WTC11 (cell line): Measurements from ENCODE around the gene LETM1. TPM values are rescaled to one million over a fixed set of nuclear protein-coding genes. Genes with fewer than 3 reads are reported as not detected.
A peak's percentile ranks its signal among the peaks of the same experiment; 100 is the strongest.

Experiments used
- ATAC-seq: fragments of 200-7000 bp; cut with Tn5 transposase; 2 replicates; pipeline ENCODE4 v1.10.0; 2021; ENCODE audit warnings: mild to moderate bottlenecking, moderate library complexity
- CTCF ChIA-PET: fragments of 300-600 bp; sonication (Branson Sonifier 250); formaldehyde crosslinking; loops from one replicate; lab custom pipeline; 2021; ENCODE audit warnings: antibody characterized with exemption; lab: Charles Lee
- POLR2A ChIA-PET: fragments of 350-600 bp; sonication (Branson Sonifier 250); formaldehyde crosslinking; loops from one replicate; lab custom pipeline; 2021; ENCODE audit warnings: antibody characterized with exemption; lab: Charles Lee
- DNase-seq: peaks from one replicate; pipeline ENCODE4 v3.0.0; 2021; ENCODE audit warnings: low spot score
- H3K27ac Mint-ChIP-seq: 2 replicates; pipeline ENCODE4 v1.8.0; 2021; ENCODE audit warnings: mixed read lengths
- H3K27me3 Mint-ChIP-seq: 2 replicates; pipeline ENCODE4 v1.8.0; 2021; ENCODE audit warnings: low read depth, mild to moderate bottlenecking, moderate library complexity, mixed read lengths
- H3K36me3 Mint-ChIP-seq: 2 replicates; pipeline ENCODE4 v1.8.0; 2021; ENCODE audit warnings: mixed read lengths
- H3K4me1 Mint-ChIP-seq: 2 replicates; pipeline ENCODE4 v1.8.0; 2022; ENCODE audit warnings: mixed read lengths
- H3K4me3 Mint-ChIP-seq: 2 replicates; pipeline ENCODE4 v1.8.0; 2021; ENCODE audit warnings: mild to moderate bottlenecking, moderate library complexity, mixed read lengths
- H3K9me3 Mint-ChIP-seq: 2 replicates; pipeline ENCODE4 v1.8.0; 2021; ENCODE audit warnings: mixed read lengths
- CTCF ChIP-seq: fragments of 200-600 bp; IDR thresholded peaks from 2 replicates; pipeline ENCODE4 v1.8.0; 2022; ENCODE audit warnings: antibody characterized with exemption
- ERG ChIP-seq: fragments of 250-450 bp; sonication (Bioruptor Pico); IDR thresholded peaks from 2 replicates; pipeline ENCODE4 v1.8.0; 2021; ENCODE audit warnings: mild to moderate bottlenecking
- GRHL2 ChIP-seq: fragments of 250-450 bp; sonication (Bioruptor Pico); IDR thresholded peaks from 2 replicates; pipeline ENCODE4 v1.8.0; 2022; ENCODE audit warnings: mild to moderate bottlenecking, moderate library complexity; ENCODE audit not compliant: insufficient replicate concordance, severe bottlenecking
- GTF2I ChIP-seq: fragments of 250-450 bp; sonication (Bioruptor Pico); conservative IDR thresholded peaks from 2 replicates; pipeline ENCODE4 v1.4.0; 2021; ENCODE audit warnings: mild to moderate bottlenecking
- HMGXB4 ChIP-seq: sonication (generic); formaldehyde crosslinking; IDR thresholded peaks from 2 replicates; pipeline ENCODE4 v1.8.1; 2023; ENCODE audit warnings: mild to moderate bottlenecking, moderate library complexity, missing genetic modification reagents
- PRDM15 ChIP-seq: sonication (generic); formaldehyde crosslinking; IDR thresholded peaks from 2 replicates; pipeline ENCODE4 v1.8.0; 2022; ENCODE audit warnings: missing genetic modification reagents
- PRRX2 ChIP-seq: fragments of 250-450 bp; sonication (Bioruptor Pico); IDR thresholded peaks from 2 replicates; pipeline ENCODE4 v1.8.0; 2021; ENCODE audit warnings: mild to moderate bottlenecking
- RORB ChIP-seq: fragments of 250-450 bp; sonication (Bioruptor Pico); IDR thresholded peaks from 2 replicates; pipeline ENCODE4 v1.9.0; 2021; ENCODE audit warnings: mild to moderate bottlenecking
- ZNF121 ChIP-seq: sonication (generic); formaldehyde crosslinking; IDR thresholded peaks from 2 replicates; pipeline ENCODE4 v1.8.0; 2023; ENCODE audit warnings: missing genetic modification reagents
- total RNA-seq: library from RNA; stranded (reverse); gene quantifications from 3 replicates; pipeline ENCODE4 v1.2.3, GENCODE V29; 2021
- TF ChIP-seq, protein P1 (sequence below): sonication (generic); formaldehyde crosslinking; IDR thresholded peaks from 2 replicates; pipeline ENCODE4 v1.8.1; 2022; ENCODE audit warnings: mild to moderate bottlenecking, moderate library complexity, missing genetic modification reagents
- TF ChIP-seq, protein P2 (sequence below): sonication (generic); formaldehyde crosslinking; IDR thresholded peaks from 2 replicates; pipeline ENCODE4 v1.8.0; 2023; ENCODE audit warnings: missing genetic modification reagents, mild to moderate bottlenecking, borderline replicate concordance
- TF ChIP-seq, protein P3 (sequence below): sonication (generic); formaldehyde crosslinking; IDR thresholded peaks from 2 replicates; pipeline ENCODE4 v1.8.0; 2022; ENCODE audit warnings: mild to moderate bottlenecking, missing genetic modification reagents
- TF ChIP-seq, protein P4 (sequence below): sonication (generic); formaldehyde crosslinking; IDR thresholded peaks from 2 replicates; pipeline ENCODE4 v1.8.1; 2022; ENCODE audit warnings: low read depth, mild to moderate bottlenecking, moderate library complexity, missing genetic modification reagents, borderline replicate concordance

The LETM1 gene
- total RNA-seq, 1 experiment from 2014 or later, result 66.7 TPM

- Mint-ChIP-seq H3K4me3 (no peak overlapping the region), H3K27me3 (no peaks in the 10 kb centered on the region), H3K9me3 (no peaks in the 10 kb centered on the region), H3K36me3 (no peaks in the 10 kb centered on the region), H3K27ac (peak overlapping the region; percentile 53; the same call in 1 of the 2 replicates), H3K4me1 (peaks cover 15% of the 10 kb centered on the region; the same call in 1 of the 2 replicates)
- TF ChIP-seq PRRX2 (CRISPR knock-in tag) (no peak), ZNF121 (CRISPR knock-in tag) (0 out of 2 replicates have a peak, but pooled peaks have one; percentile 56)
- ChIA-PET POLR2A (no interaction called here), CTCF (interaction anchor here (1.4 to 6.1 kb wide), 4 partner anchors 12 to 32 kb away, joined by 6 to 88 read pairs (median 16); partner anchors contain the start of gene FGFR3)
- DNase-seq, result no peak
- ATAC-seq, result no peak
Observed at GRCh38 chr4:1780435-1780834, 75.5 kb downstream of the LETM1 start.

GRCh38 chr4:1779588-1780382, 76.2 kb downstream of the LETM1 start:
- no peaks in the 10 kb centered on the region for H3K27me3 Mint-ChIP-seq
- ChIA-PET POLR2A (no interaction called here), CTCF (interaction anchor here (1.4 to 6.1 kb wide), 4 partner anchors 10 to 32 kb away, joined by 6 to 88 read pairs (median 8); partner anchors contain the start of gene FGFR3)
- no peak overlapping the region for H3K4me3 Mint-ChIP-seq
- H3K27ac Mint-ChIP-seq, result peak overlapping the region; percentile 53; the same call in 1 of the 2 replicates
- DNase-seq (no peak), ATAC-seq (no peak)
- no peaks in the 10 kb centered on the region for H3K36me3 Mint-ChIP-seq
- H3K4me1 Mint-ChIP-seq, result peaks cover 15% of the 10 kb centered on the region; the same call in 1 of the 2 replicates
- H3K9me3 Mint-ChIP-seq, result no peaks in the 10 kb centered on the region
- TF ChIP-seq ERG (CRISPR knock-in tag) (no peak), PRDM15 (CRISPR knock-in tag) (no peak), HMGXB4 (CRISPR knock-in tag) (no peak), GTF2I (CRISPR knock-in tag) (no peak), GRHL2 (no peak), RORB (no peak), CTCF (no peak)
- TF ChIP-seq, protein P1, sequence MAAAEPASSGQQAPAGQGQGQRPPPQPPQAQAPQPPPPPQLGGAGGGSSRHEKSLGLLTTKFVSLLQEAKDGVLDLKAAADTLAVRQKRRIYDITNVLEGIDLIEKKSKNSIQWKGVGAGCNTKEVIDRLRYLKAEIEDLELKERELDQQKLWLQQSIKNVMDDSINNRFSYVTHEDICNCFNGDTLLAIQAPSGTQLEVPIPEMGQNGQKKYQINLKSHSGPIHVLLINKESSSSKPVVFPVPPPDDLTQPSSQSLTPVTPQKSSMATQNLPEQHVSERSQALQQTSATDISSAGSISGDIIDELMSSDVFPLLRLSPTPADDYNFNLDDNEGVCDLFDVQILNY (CRISPR knock-in tag), result no peak
- TF ChIP-seq, protein P2, sequence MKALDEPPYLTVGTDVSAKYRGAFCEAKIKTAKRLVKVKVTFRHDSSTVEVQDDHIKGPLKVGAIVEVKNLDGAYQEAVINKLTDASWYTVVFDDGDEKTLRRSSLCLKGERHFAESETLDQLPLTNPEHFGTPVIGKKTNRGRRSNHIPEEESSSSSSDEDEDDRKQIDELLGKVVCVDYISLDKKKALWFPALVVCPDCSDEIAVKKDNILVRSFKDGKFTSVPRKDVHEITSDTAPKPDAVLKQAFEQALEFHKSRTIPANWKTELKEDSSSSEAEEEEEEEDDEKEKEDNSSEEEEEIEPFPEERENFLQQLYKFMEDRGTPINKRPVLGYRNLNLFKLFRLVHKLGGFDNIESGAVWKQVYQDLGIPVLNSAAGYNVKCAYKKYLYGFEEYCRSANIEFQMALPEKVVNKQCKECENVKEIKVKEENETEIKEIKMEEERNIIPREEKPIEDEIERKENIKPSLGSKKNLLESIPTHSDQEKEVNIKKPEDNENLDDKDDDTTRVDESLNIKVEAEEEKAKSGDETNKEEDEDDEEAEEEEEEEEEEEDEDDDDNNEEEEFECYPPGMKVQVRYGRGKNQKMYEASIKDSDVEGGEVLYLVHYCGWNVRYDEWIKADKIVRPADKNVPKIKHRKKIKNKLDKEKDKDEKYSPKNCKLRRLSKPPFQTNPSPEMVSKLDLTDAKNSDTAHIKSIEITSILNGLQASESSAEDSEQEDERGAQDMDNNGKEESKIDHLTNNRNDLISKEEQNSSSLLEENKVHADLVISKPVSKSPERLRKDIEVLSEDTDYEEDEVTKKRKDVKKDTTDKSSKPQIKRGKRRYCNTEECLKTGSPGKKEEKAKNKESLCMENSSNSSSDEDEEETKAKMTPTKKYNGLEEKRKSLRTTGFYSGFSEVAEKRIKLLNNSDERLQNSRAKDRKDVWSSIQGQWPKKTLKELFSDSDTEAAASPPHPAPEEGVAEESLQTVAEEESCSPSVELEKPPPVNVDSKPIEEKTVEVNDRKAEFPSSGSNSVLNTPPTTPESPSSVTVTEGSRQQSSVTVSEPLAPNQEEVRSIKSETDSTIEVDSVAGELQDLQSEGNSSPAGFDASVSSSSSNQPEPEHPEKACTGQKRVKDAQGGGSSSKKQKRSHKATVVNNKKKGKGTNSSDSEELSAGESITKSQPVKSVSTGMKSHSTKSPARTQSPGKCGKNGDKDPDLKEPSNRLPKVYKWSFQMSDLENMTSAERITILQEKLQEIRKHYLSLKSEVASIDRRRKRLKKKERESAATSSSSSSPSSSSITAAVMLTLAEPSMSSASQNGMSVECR (CRISPR knock-in tag), result no peak
- TF ChIP-seq, protein P3, sequence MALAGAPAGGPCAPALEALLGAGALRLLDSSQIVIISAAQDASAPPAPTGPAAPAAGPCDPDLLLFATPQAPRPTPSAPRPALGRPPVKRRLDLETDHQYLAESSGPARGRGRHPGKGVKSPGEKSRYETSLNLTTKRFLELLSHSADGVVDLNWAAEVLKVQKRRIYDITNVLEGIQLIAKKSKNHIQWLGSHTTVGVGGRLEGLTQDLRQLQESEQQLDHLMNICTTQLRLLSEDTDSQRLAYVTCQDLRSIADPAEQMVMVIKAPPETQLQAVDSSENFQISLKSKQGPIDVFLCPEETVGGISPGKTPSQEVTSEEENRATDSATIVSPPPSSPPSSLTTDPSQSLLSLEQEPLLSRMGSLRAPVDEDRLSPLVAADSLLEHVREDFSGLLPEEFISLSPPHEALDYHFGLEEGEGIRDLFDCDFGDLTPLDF (CRISPR knock-in tag), result no peak
- TF ChIP-seq, protein P4, sequence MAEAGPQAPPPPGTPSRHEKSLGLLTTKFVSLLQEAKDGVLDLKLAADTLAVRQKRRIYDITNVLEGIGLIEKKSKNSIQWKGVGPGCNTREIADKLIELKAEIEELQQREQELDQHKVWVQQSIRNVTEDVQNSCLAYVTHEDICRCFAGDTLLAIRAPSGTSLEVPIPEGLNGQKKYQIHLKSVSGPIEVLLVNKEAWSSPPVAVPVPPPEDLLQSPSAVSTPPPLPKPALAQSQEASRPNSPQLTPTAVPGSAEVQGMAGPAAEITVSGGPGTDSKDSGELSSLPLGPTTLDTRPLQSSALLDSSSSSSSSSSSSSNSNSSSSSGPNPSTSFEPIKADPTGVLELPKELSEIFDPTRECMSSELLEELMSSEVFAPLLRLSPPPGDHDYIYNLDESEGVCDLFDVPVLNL (CRISPR knock-in tag), result no peak
